Measurements from ENCODE around the gene ARPC3. TPM values are rescaled to one million over a fixed set of nuclear protein-coding genes. Genes with fewer than 3 reads are reported as not detected.

The ARPC3 gene
- total and polyA plus RNA-seq, 9 of the 15 experiments (the other 6 are each of a cell fraction or from before 2014, with no cell fraction given) = 74.2 to 575 (median 345) TPM

DNA sequence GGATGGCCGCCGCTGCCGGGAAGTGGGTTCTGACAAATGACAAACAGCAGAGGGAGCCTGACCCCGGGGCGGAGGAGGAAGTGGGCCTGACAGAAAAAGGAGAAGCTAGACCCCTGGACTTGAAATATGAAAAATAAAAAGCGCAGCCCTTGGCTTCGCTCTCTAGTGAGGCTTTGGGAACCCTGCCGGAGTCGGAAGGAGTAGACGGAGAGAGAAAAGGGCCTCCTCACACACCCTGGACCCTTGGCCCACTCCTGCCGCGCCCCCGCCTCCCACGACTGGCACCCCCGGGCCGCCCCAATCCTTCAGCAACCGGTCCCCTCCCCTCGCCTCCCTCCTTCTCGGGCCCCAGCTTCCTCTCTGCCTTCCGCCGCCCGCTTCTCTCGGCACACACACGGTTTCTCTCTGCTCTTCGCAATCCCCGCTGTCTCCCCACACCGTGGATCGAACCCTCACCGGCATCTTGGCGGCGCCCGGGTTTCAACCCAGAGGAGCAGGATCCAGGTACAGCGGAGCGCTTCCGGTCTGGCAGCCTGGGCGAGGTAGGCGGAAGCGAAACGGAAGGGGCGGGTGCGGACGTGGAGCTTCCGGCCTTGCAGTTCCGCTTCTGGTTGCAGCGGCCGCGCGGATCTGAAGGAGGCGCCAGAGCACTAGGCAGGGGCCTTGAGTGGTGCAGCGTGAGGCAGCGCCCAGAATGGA is at the start of gene ARPC3 (continued):
- TF ChIP-seq, protein P1, sequence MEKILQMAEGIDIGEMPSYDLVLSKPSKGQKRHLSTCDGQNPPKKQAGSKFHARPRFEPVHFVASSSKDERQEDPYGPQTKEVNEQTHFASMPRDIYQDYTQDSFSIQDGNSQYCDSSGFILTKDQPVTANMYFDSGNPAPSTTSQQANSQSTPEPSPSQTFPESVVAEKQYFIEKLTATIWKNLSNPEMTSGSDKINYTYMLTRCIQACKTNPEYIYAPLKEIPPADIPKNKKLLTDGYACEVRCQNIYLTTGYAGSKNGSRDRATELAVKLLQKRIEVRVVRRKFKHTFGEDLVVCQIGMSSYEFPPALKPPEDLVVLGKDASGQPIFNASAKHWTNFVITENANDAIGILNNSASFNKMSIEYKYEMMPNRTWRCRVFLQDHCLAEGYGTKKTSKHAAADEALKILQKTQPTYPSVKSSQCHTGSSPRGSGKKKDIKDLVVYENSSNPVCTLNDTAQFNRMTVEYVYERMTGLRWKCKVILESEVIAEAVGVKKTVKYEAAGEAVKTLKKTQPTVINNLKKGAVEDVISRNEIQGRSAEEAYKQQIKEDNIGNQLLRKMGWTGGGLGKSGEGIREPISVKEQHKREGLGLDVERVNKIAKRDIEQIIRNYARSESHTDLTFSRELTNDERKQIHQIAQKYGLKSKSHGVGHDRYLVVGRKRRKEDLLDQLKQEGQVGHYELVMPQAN (IDR thresholded peaks at IDR 0.05; ENCODE audit: borderline replicate concordance) = peak; percentile 94
- TF ChIP-seq, protein P2, sequence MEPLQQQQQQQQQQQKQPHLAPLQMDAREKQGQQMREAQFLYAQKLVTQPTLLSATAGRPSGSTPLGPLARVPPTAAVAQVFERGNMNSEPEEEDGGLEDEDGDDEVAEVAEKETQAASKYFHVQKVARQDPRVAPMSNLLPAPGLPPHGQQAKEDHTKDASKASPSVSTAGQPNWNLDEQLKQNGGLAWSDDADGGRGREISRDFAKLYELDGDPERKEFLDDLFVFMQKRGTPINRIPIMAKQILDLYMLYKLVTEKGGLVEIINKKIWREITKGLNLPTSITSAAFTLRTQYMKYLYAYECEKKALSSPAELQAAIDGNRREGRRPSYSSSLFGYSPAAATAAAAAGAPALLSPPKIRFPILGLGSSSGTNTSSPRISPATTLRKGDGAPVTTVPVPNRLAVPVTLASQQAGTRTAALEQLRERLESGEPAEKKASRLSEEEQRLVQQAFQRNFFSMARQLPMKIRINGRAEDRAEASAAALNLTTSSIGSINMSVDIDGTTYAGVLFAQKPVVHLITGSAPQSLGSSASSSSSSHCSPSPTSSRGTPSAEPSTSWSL (CRISPR knock-in tag; IDR thresholded peaks at IDR 0.05; ENCODE audit: borderline replicate concordance) = no peak
- TF ChIP-seq, protein P3, sequence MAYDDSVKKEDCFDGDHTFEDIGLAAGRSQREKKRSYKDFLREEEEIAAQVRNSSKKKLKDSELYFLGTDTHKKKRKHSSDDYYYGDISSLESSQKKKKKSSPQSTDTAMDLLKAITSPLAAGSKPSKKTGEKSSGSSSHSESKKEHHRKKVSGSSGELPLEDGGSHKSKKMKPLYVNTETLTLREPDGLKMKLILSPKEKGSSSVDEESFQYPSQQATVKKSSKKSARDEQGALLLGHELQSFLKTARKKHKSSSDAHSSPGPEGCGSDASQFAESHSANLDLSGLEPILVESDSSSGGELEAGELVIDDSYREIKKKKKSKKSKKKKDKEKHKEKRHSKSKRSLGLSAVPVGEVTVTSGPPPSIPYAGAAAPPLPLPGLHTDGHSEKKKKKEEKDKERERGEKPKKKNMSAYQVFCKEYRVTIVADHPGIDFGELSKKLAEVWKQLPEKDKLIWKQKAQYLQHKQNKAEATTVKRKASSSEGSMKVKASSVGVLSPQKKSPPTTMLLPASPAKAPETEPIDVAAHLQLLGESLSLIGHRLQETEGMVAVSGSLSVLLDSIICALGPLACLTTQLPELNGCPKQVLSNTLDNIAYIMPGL (CRISPR knock-in tag; IDR thresholded peaks at IDR 0.05) = 0 out of 2 replicates have a peak, but pooled peaks have one; percentile 69
- TF ChIP-seq RBBP5 (IDR thresholded peaks at IDR 0.05; ENCODE audit: borderline replicate concordance, insufficient read depth, low read length, poor library complexity, severe bottlenecking) (peak; percentile 85), MEF2A (IDR thresholded peaks at IDR 0.05; ENCODE audit: control insufficient read depth, low read depth, low read length) (no peak), SRF (CRISPR knock-in tag; IDR thresholded peaks at IDR 0.05) (peak in 1 of 2 experiments; percentile 52; a peak in 2 of 4 replicates), ZNF668 (CRISPR knock-in tag; IDR thresholded peaks at IDR 0.05) (no peak), TCFL5 (CRISPR knock-in tag; conservative IDR thresholded peaks at IDR 0.05) (no peak), RAD51 (IDR thresholded peaks at IDR 0.05; ENCODE audit: borderline replicate concordance, low read depth) (no peak), PTRF (tag; IDR thresholded peaks at IDR 0.05) (no peak), ZNF780A (CRISPR knock-in tag; IDR thresholded peaks at IDR 0.05) (no peak), BRF1 (IDR thresholded peaks at IDR 0.05; ENCODE audit: borderline replicate concordance, extremely low read depth, insufficient read length) (no peak), SIN3B (IDR thresholded peaks at IDR 0.05; ENCODE audit: low read depth) (peak; percentile 64), ZNF507 (tag; conservative IDR thresholded peaks at IDR 0.05) (no peak), ADNP (tag; IDR thresholded peaks at IDR 0.05) (no peak)
- TF ChIP-seq, protein P4, sequence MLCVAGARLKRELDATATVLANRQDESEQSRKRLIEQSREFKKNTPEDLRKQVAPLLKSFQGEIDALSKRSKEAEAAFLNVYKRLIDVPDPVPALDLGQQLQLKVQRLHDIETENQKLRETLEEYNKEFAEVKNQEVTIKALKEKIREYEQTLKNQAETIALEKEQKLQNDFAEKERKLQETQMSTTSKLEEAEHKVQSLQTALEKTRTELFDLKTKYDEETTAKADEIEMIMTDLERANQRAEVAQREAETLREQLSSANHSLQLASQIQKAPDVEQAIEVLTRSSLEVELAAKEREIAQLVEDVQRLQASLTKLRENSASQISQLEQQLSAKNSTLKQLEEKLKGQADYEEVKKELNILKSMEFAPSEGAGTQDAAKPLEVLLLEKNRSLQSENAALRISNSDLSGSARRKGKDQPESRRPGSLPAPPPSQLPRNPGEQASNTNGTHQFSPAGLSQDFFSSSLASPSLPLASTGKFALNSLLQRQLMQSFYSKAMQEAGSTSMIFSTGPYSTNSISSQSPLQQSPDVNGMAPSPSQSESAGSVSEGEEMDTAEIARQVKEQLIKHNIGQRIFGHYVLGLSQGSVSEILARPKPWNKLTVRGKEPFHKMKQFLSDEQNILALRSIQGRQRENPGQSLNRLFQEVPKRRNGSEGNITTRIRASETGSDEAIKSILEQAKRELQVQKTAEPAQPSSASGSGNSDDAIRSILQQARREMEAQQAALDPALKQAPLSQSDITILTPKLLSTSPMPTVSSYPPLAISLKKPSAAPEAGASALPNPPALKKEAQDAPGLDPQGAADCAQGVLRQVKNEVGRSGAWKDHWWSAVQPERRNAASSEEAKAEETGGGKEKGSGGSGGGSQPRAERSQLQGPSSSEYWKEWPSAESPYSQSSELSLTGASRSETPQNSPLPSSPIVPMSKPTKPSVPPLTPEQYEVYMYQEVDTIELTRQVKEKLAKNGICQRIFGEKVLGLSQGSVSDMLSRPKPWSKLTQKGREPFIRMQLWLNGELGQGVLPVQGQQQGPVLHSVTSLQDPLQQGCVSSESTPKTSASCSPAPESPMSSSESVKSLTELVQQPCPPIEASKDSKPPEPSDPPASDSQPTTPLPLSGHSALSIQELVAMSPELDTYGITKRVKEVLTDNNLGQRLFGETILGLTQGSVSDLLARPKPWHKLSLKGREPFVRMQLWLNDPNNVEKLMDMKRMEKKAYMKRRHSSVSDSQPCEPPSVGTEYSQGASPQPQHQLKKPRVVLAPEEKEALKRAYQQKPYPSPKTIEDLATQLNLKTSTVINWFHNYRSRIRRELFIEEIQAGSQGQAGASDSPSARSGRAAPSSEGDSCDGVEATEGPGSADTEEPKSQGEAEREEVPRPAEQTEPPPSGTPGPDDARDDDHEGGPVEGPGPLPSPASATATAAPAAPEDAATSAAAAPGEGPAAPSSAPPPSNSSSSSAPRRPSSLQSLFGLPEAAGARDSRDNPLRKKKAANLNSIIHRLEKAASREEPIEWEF (CRISPR knock-in tag; IDR thresholded peaks at IDR 0.05) = no peak
